ENCODE results near the gene ACADVL. TPM values are rescaled to one million over a fixed set of nuclear protein-coding genes. Genes with fewer than 3 reads are reported as not detected.

Gene ACADVL
- polyA plus RNA-seq, 1 experiment = 217 TPM

DNA sequence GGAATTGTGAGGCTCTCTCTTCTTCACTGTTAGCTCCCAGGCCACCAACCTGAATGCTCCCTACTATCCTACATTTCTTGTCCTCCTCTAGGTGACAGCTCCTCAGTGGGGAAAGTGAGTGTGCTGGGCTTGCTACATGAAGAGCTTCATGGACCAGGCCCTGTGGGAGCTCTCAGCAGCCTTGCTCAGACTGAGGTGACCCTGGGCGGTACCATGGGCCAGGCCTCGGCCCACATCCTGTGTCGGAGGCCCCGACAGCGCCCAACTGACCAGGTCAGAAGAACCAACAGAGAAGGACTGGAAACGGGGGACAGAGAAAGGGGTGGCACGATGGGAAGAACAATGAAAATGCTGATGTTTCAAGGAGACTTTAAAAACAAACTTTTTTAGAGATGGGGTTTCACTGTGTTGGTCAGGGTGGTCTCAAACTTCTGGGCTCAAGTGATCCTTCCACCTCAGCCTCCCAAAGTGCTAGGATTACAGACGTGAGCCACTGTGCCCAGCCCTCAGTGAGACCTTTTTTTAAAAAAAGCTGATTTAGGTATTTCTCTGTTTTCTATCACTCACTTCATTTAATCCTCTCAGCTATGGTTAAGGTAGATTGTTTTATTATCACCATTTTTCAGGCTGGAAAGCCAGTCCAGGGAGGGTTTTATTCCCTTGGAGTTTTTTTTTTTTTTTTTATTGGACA, 37.2 kb downstream of the ACADVL start:
- Histone ChIP-seq H3K9me3 (ENCODE audit: control insufficient read depth, insufficient read depth, low read length) (no peaks in the 10 kb centered on the region; the same call in 1 of the 2 replicates), H3K27ac (ENCODE audit: low read depth, low read length) (no peak overlapping the region), H3K4me3 (ENCODE audit: low read depth, low read length) (no peak overlapping the region), H3K27me3 (ENCODE audit: control insufficient read depth, insufficient read depth, low read length) (peaks cover 1% of the 10 kb centered on the region)
- ChIA-PET CTCF (interaction anchor here (1.3 kb wide), 1 partner anchor 23 kb away, joined by 3 read pairs; no protein-coding TSS in a partner anchor), POLR2A (no interaction called here)
- DNase-seq (ENCODE audit: low read depth, low spot score) = no peak
- TF ChIP-seq, protein P1, sequence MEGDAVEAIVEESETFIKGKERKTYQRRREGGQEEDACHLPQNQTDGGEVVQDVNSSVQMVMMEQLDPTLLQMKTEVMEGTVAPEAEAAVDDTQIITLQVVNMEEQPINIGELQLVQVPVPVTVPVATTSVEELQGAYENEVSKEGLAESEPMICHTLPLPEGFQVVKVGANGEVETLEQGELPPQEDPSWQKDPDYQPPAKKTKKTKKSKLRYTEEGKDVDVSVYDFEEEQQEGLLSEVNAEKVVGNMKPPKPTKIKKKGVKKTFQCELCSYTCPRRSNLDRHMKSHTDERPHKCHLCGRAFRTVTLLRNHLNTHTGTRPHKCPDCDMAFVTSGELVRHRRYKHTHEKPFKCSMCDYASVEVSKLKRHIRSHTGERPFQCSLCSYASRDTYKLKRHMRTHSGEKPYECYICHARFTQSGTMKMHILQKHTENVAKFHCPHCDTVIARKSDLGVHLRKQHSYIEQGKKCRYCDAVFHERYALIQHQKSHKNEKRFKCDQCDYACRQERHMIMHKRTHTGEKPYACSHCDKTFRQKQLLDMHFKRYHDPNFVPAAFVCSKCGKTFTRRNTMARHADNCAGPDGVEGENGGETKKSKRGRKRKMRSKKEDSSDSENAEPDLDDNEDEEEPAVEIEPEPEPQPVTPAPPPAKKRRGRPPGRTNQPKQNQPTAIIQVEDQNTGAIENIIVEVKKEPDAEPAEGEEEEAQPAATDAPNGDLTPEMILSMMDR (IDR thresholded peaks at IDR 0.05; ENCODE audit: low read depth, low read length) = no peak

GRCh38 chr17:7258731-7259554, 39.2 kb downstream of the ACADVL start:
- CTCF ChIA-PET = interaction anchor here (1.4 kb wide), 1 partner anchor 16 kb away, joined by 3 read pairs; the partner anchor contains the start of gene GABARAP

DNA sequence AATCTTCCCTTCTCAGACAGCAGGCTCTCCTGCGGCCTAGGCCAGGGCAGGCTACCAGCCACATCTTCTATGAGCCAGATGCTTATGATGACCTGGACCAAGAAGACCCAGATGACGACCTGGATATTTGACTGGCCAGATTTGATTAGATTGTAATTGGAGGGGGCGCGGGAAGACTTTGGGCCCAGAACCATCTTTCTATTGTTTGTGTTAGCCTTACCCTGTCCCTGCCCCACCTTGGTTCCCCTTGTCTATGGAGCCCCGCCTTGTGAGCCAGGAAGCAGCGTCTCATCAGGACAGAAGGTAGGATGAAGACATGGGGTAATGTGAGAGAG, 39.8 kb downstream of the ACADVL start:
- Histone ChIP-seq H3K9me3 (ENCODE audit: control insufficient read depth, insufficient read depth, low read length) (no peaks in the 10 kb centered on the region), H3K27me3 (ENCODE audit: control insufficient read depth, insufficient read depth, low read length) (peaks cover 8% of the 10 kb centered on the region), H3K4me3 (ENCODE audit: low read depth, low read length) (no peak overlapping the region), H3K27ac (ENCODE audit: low read depth, low read length) (no peak overlapping the region)
- TF ChIP-seq, protein P1 (IDR thresholded peaks at IDR 0.05; ENCODE audit: low read depth, low read length) = no peak
- CTCF ChIA-PET = interaction anchor here (1.4 kb wide), 1 partner anchor 17 kb away, joined by 3 read pairs; the partner anchor contains the start of gene GABARAP
- POLR2A ChIA-PET = no interaction called here
- DNase-seq (ENCODE audit: low read depth, low spot score) = no peak

More at GRCh38 chr17:7258731-7259554, 39.2 kb downstream of the ACADVL start:
- POLR2A ChIA-PET = interaction anchor here (0.7 kb wide), 1 partner anchor 12 kb away, joined by 6 read pairs; no protein-coding TSS in a partner anchor
- TF ChIP-seq, protein P1 (IDR thresholded peaks at IDR 0.05; ENCODE audit: low read depth, low read length) = no peak
- Histone ChIP-seq H3K27ac (ENCODE audit: low read depth, low read length) (no peak overlapping the region), H3K9me3 (ENCODE audit: control insufficient read depth, insufficient read depth, low read length) (no peaks in the 10 kb centered on the region), H3K27me3 (ENCODE audit: control insufficient read depth, insufficient read depth, low read length) (peaks cover 8% of the 10 kb centered on the region), H3K4me3 (ENCODE audit: low read depth, low read length) (no peak overlapping the region)
- DNase-seq (ENCODE audit: low read depth, low spot score) = no peak

DNA sequence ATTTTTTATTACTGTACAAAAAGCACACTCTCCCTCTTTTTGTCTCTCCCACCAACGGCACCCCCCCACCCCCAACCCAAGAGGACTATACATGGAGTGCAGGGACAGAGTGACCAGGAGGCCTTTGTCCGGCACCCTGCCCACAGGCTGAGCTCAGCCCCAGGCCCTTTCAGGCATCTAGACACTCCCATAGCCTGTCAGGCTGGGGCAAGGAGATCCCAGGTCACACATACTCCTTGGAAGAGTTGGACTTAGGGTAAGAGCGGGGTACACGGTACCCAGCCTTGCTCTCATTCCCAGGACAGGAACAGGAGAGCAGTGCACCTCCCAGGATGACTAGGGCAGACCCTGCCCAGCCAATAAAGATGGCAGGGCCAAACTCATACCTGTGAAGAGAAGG, 40.4 kb downstream of the ACADVL start:
- H3K9me3 ChIP-seq (ENCODE audit: control insufficient read depth, insufficient read depth, low read length) = no peaks in the 10 kb centered on the region
- CTCF ChIA-PET = interaction anchor here (1.4 kb wide), 1 partner anchor 18 kb away, joined by 3 read pairs; the partner anchor contains the start of gene GABARAP

More for the DNA sequence above, 40.4 kb downstream of the ACADVL start:
- POLR2A ChIA-PET = no interaction called here
- no peak for DNase-seq (ENCODE audit: low read depth, low spot score)
- Histone ChIP-seq H3K27ac (ENCODE audit: low read depth, low read length) (no peak overlapping the region), H3K27me3 (ENCODE audit: control insufficient read depth, insufficient read depth, low read length) (peaks cover 8% of the 10 kb centered on the region), H3K4me3 (ENCODE audit: low read depth, low read length) (no peak overlapping the region)
- TF ChIP-seq, protein P1 (IDR thresholded peaks at IDR 0.05; ENCODE audit: low read depth, low read length) = no peak

Measured in AG04450 (cell line).